PC-9 (cell line): ENCODE measurements around the gene VWA8. TPM values are rescaled to one million over a fixed set of nuclear protein-coding genes. Genes with fewer than 3 reads are reported as not detected.
"Not testable (repeated sequence)": the region's sequence is repeated elsewhere in the genome, so short reads cannot be mapped to it uniquely, and the experiment has no call there.

Source experiments
- BruUV-seq: library from RNA; stranded (reverse); fragments of 400-500 nt; replicated peaks from 2 replicates; lab custom pipeline; 2021; lab: Mats Ljungman, UMichigan
- CTCF ChIA-PET: fragments of 300-600 bp; sonication (Branson Sonifier 250); formaldehyde crosslinking; loops from one replicate; lab custom pipeline; 2022; ENCODE audit warnings: antibody characterized with exemption; lab: Charles Lee
- POLR2A ChIA-PET: fragments of 300-600 bp; sonication (Branson Sonifier 250); formaldehyde crosslinking; loops from one replicate; lab custom pipeline; 2022; ENCODE audit warnings: antibody characterized with exemption; ENCODE audit not compliant: unreplicated experiment; lab: Charles Lee
- DNase-seq, 2 experiments: peaks; one replicate each; pipeline versions ENCODE4 v3.0.0 to v3.0.0-alpha.2; 2015 to 2022; ENCODE audit warnings: mixed read lengths in 1 of 2
- H2AFZ ChIP-seq: fragments of 200-600 bp; sonication (generic); 2 replicates; pipeline ENCODE4 v1.8.1; 2017; ENCODE audit warnings: antibody characterized with exemption
- H3F3A ChIP-seq: fragments of 200-600 bp; sonication (generic); 2 replicates; pipeline ENCODE4 v1.8.1; 2017; ENCODE audit warnings: antibody characterized with exemption, mild to moderate bottlenecking, low read depth; ENCODE audit not compliant: insufficient read depth
- H3K27ac ChIP-seq: fragments of 200-600 bp; sonication (generic); 2 replicates; pipeline ENCODE4 v1.6.1; 2016; ENCODE audit warnings: mixed run types
- H3K27me3 ChIP-seq: fragments of 200-600 bp; sonication (generic); 2 replicates; pipeline ENCODE4 v1.6.1; 2016; ENCODE audit warnings: low read depth, mixed run types; ENCODE audit not compliant: insufficient read depth
- H3K36me3 ChIP-seq: fragments of 200-600 bp; sonication (generic); 2 replicates; pipeline ENCODE4 v1.6.1; 2016; ENCODE audit warnings: low read depth, mixed run types
- H3K4me1 ChIP-seq: fragments of 200-600 bp; sonication (generic); replicated peaks from 2 replicates; pipeline ENCODE4 v1.6.1; 2016; ENCODE audit warnings: mixed run types; ENCODE audit not compliant: insufficient read depth
- H3K4me2 ChIP-seq: fragments of 200-600 bp; sonication (generic); 2 replicates; pipeline ENCODE4 v1.6.1; 2017; ENCODE audit warnings: mixed run types
- H3K4me3 ChIP-seq: fragments of 200-600 bp; sonication (generic); 2 replicates; pipeline ENCODE4 v1.6.1; 2016; ENCODE audit warnings: mixed run types
- H3K79me2 ChIP-seq: fragments of 200-600 bp; sonication (generic); 2 replicates; pipeline ENCODE4 v1.6.1; 2017; ENCODE audit warnings: low read depth, mixed run types
- H3K9me2 ChIP-seq: fragments of 200-600 bp; sonication (generic); 2 replicates; pipeline ENCODE4 v1.8.1; 2017; ENCODE audit warnings: mild to moderate bottlenecking; ENCODE audit not compliant: insufficient read depth
- H3K9me3 ChIP-seq: fragments of 200-600 bp; sonication (generic); 2 replicates; pipeline ENCODE4 v1.8.1; 2016; ENCODE audit warnings: low read depth; ENCODE audit not compliant: insufficient read depth
- H4K20me1 ChIP-seq: fragments of 200-600 bp; sonication (generic); 2 replicates; pipeline ENCODE4 v1.8.1; 2017; ENCODE audit not compliant: insufficient read depth
- EZH2 ChIP-seq: fragments of 200-600 bp; sonication (generic); IDR thresholded peaks from 2 replicates; pipeline ENCODE4 v1.8.0; 2017; ENCODE audit warnings: antibody characterized with exemption, low read depth
- intact Hi-C: fragments of 100-400 bp; cut with micrococcal nuclease; formaldehyde crosslinking; loops from one replicate; pipeline ENCODE4 v1.10.0; 2022; ENCODE audit not compliant: unreplicated experiment
- total RNA-seq: library from RNA; stranded (reverse); gene quantifications from 2 replicates; pipeline ENCODE4 v1.2.3, GENCODE V29; 2021
- TF ChIP-seq, protein P1 (sequence below): fragments of 200-600 bp; sonication (generic); conservative IDR thresholded peaks from 2 replicates; pipeline ENCODE4 v1.6.1; 2017; ENCODE audit warnings: mixed run types, antibody characterized with exemption, mild to moderate bottlenecking, moderate library complexity

VWA8 gene
- total RNA-seq, 1 experiment from 2014 or later: 14.1 TPM

DNA sequence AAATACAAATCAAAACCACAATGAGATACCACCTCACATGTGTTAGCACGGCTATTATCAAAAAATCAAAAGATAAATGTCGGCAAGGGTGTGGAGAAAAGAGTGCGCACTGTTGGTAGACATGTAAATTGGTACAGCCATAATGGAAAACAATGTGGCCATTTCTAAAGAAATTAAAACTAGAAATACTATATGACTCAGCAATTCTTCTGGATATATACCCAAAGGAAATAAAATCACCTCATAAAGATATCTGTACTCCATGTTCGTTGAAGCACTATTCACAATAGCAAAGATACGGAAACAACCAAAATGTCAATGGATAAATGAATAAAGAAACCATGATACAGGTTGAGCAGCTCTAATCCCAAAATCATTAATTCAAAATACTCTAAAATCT, 30.8 kb downstream of the VWA8 start:
- Histone ChIP-seq H3K4me2 (no peak overlapping the region), H3F3A (no peaks in the 10 kb centered on the region), H3K9me2 (no peaks in the 10 kb centered on the region), H3K27me3 (no peaks in the 10 kb centered on the region), H2AFZ (no peak overlapping the region), H3K27ac (no peak overlapping the region), H3K36me3 (no peaks in the 10 kb centered on the region), H3K9me3 (no peaks in the 10 kb centered on the region; the same call in 1 of the 2 replicates), H3K79me2 (0 out of 2 replicates have a peak, but pooled peaks cover 6% of the 10 kb centered on the region), H3K4me3 (no peak overlapping the region), H3K4me1 (no peaks in the 10 kb centered on the region), H4K20me1 (no peaks in the 10 kb centered on the region)
- BruUV-seq: no TSS peak
- no peak for DNase-seq
- no peak for TF ChIP-seq EZH2
- TF ChIP-seq, protein P1, sequence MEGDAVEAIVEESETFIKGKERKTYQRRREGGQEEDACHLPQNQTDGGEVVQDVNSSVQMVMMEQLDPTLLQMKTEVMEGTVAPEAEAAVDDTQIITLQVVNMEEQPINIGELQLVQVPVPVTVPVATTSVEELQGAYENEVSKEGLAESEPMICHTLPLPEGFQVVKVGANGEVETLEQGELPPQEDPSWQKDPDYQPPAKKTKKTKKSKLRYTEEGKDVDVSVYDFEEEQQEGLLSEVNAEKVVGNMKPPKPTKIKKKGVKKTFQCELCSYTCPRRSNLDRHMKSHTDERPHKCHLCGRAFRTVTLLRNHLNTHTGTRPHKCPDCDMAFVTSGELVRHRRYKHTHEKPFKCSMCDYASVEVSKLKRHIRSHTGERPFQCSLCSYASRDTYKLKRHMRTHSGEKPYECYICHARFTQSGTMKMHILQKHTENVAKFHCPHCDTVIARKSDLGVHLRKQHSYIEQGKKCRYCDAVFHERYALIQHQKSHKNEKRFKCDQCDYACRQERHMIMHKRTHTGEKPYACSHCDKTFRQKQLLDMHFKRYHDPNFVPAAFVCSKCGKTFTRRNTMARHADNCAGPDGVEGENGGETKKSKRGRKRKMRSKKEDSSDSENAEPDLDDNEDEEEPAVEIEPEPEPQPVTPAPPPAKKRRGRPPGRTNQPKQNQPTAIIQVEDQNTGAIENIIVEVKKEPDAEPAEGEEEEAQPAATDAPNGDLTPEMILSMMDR: no peak
- ChIA-PET CTCF (no interaction called here), POLR2A (no interaction called here)
- intact Hi-C loops: no loop called here

DNA sequence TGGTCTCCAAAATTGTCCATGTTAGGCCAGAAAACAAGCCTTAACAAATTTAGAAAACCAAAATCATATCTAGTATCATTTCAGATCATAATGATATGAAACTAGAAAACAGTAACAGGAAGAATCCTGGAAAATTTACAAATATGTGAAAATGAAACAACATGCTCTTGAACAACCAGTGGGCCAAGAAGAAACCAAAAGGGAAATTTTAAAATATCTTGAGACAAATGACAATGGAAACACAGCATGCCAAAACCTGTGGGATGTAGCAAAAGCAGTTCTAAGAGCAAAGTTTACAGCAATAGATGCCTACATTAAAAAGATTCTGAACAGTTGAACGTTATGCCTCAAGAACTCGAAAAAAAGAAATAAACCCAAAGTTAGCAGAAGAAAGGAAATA, 32.6 kb downstream of the VWA8 start:
- no peak overlapping the region for H3K4me2 ChIP-seq
- no peak overlapping the region for H3K4me3 ChIP-seq
- DNase-seq: no peak
- no peaks in the 10 kb centered on the region for H3K27me3 ChIP-seq
- H3K9me2 ChIP-seq: no peaks in the 10 kb centered on the region
- ChIA-PET CTCF (interaction anchor here (0.7 kb wide), 1 partner anchor 294 kb away, joined by 3 read pairs; no protein-coding TSS in a partner anchor), POLR2A (no interaction called here)
- H2AFZ ChIP-seq: no peak overlapping the region
- no peaks in the 10 kb centered on the region for H4K20me1 ChIP-seq
- TF ChIP-seq EZH2: no peak
- TF ChIP-seq, protein P1: no peak
- no TSS peak for BruUV-seq
- no peaks in the 10 kb centered on the region for H3F3A ChIP-seq
- intact Hi-C loops: no loop called here
- H3K27ac ChIP-seq: no peak overlapping the region
- no peaks in the 10 kb centered on the region for H3K4me1 ChIP-seq
- H3K9me3 ChIP-seq: no peaks in the 10 kb centered on the region; the same call in 1 of the 2 replicates
- H3K36me3 ChIP-seq: no peaks in the 10 kb centered on the region
- H3K79me2 ChIP-seq: 0 out of 2 replicates have a peak, but pooled peaks cover 6% of the 10 kb centered on the region

DNA sequence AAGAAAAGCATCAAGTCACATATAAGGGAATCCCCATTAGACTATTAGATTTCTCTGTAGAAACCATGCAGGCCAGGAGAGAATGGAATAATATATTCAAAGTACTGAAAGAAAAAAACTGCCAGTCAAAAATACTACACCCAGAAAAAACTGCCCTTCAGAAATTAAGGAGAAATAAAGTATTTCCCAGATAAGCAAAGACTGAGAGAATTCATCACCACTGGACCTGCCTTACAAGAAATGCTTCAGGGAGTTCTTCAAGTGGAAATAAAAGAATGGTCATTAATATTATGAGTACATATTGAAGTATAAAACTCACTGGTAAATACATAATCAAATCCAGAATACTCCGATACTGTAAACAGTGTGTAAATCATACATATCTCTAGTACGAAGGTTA, 35.9 kb downstream of the VWA8 start:
- POLR2A ChIA-PET: no interaction called here
- BruUV-seq: no TSS peak

DNA sequence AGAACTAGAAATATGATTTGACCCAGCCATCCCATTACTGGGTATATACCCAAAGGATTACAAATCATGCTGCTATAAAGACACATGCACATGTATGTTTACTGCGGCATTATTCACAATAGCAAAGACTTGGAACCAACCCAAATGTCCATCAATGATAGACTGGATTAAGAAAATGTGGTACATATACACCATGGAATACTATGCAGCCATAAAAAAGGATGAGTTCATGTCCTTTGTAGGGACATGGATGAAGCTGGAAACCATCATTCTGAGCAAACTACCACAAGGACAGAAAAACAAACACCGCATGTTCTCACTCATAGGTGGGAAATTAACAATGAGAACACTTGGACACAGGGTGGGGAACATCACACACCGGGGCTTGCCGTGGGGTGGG, 38.0 kb downstream of the VWA8 start:
- intact Hi-C loops, H4K20me1 ChIP-seq, H3K27ac ChIP-seq, H3K4me3 ChIP-seq, DNase-seq, H2AFZ ChIP-seq, H3K36me3 ChIP-seq, H3K9me2 ChIP-seq, H3K27me3 ChIP-seq, POLR2A ChIA-PET, BruUV-seq, H3K4me1 ChIP-seq, H3K4me2 ChIP-seq, H3K79me2 ChIP-seq, CTCF ChIA-PET, H3K9me3 ChIP-seq, H3F3A ChIP-seq: not testable (repeated sequence)

More for the DNA sequence above, 35.9 kb downstream of the VWA8 start:
- H2AFZ ChIP-seq: no peak overlapping the region
- no peaks in the 10 kb centered on the region for H3K36me3 ChIP-seq
- intact Hi-C loops: no loop called here
- H3K9me2 ChIP-seq: no peaks in the 10 kb centered on the region
- DNase-seq: no peak
- H3K4me3 ChIP-seq: no peak overlapping the region
- H3K4me2 ChIP-seq: no peak overlapping the region
- no peaks in the 10 kb centered on the region for H3F3A ChIP-seq
- H3K79me2 ChIP-seq: 0 out of 2 replicates have a peak, but pooled peaks cover 6% of the 10 kb centered on the region
- no peaks in the 10 kb centered on the region for H3K4me1 ChIP-seq
- CTCF ChIA-PET: no interaction called here
- no peaks in the 10 kb centered on the region for H3K27me3 ChIP-seq
- H3K27ac ChIP-seq: no peak overlapping the region
- no peaks in the 10 kb centered on the region; the same call in 1 of the 2 replicates for H3K9me3 ChIP-seq
- no peak for TF ChIP-seq EZH2
- TF ChIP-seq, protein P1: no peak
- no peaks in the 10 kb centered on the region for H4K20me1 ChIP-seq
